Breast epithelium (tissue), 4 donors: Measurements from ENCODE around the gene FNDC3B. TPM values are rescaled to one million over a fixed set of nuclear protein-coding genes. Genes with fewer than 3 reads are reported as not detected.
A peak's percentile ranks its signal among the peaks of the same experiment; 100 is the strongest.
"Not testable (repeated sequence)": the region's sequence is repeated elsewhere in the genome, so short reads cannot be mapped to it uniquely, and the experiment has no call there.

Source experiments
- DNase-seq, 2 donors: peaks; one replicate each; pipeline ENCODE4 v3.0.0-alpha.2; 2019; ENCODE audit warnings: low spot score in 2 of 2
- H3K27ac ChIP-seq, 2 donors: fragments of 200-600 bp; sonication (generic) in 1 of 2; one replicate each; pipeline ENCODE4 v1.5.1; 2016 to 2019; ENCODE audit warnings: mild to moderate bottlenecking in 1 of 2
- H3K27me3 ChIP-seq, 2 donors: fragments of 200-600 bp; sonication (generic) in 1 of 2; one replicate each; pipeline versions ENCODE4 v1.5.1 to v1.6.0; 2017 to 2019; ENCODE audit warnings: control low read depth in 1 of 2, mild to moderate bottlenecking in 1 of 2
- H3K36me3 ChIP-seq: fragments of 200-600 bp; one replicate; pipeline ENCODE4 v1.5.1; 2019
- H3K4me1 ChIP-seq, 2 donors: fragments of 200-600 bp; sonication (generic); one replicate each; pipeline ENCODE4 v1.5.1; 2016 to 2019; ENCODE audit warnings: control low read depth in 1 of 2
- H3K4me3 ChIP-seq, 3 donors: fragments of 200-600 bp; sonication (generic); 1 replicate in 2 of 3; 2 replicates in 1 of 3; pipeline ENCODE4 v1.5.1; 2016 to 2019; ENCODE audit warnings: mild to moderate bottlenecking in 3 of 3, moderate library complexity in 2 of 3
- H3K9me3 ChIP-seq, 2 donors: fragments of 200-600 bp; sonication (generic) in 1 of 2; one replicate each; pipeline ENCODE4 v1.5.1; 2016 to 2019; ENCODE audit warnings: control low read depth in 1 of 2
- POLR2A ChIP-seq: fragments of 450-650 bp; IDR thresholded peaks from one replicate; pipeline ENCODE4 v1.6.1; 2016; ENCODE audit warnings: antibody characterized with exemption, mild to moderate bottlenecking, moderate library complexity
- POLR2AphosphoS5 ChIP-seq, 3 donors: sonication (generic); formaldehyde crosslinking; IDR thresholded peaks; one replicate each; pipeline ENCODE4 v1.6.1; 2017; ENCODE audit warnings: antibody characterized with exemption in 3 of 3
- intact Hi-C: fragments of 100-400 bp; cut with DNase I; formaldehyde crosslinking; loops from one replicate; pipeline ENCODE4 v1.15.1; 2023; ENCODE audit warnings: low total_unique reads
- total RNA-seq, 3 donors: library from RNA; depleted of rRNA; stranded (reverse); fragments of >200 nt; gene quantifications; one replicate each; pipeline ENCODE4 v1.1.0, GENCODE V29; 2016
- TF ChIP-seq, protein P1 (sequence below), 3 donors: fragments of 450-650 bp; IDR thresholded peaks; one replicate each; pipeline ENCODE4 v1.5.1; 2016 to 2017; ENCODE audit warnings: antibody characterized with exemption in 3 of 3, mild to moderate bottlenecking in 3 of 3, moderate library complexity in 3 of 3

FNDC3B gene
- total RNA-seq, 3 donors from 2014 or later: 131 to 172 (median 149) TPM

DNA sequence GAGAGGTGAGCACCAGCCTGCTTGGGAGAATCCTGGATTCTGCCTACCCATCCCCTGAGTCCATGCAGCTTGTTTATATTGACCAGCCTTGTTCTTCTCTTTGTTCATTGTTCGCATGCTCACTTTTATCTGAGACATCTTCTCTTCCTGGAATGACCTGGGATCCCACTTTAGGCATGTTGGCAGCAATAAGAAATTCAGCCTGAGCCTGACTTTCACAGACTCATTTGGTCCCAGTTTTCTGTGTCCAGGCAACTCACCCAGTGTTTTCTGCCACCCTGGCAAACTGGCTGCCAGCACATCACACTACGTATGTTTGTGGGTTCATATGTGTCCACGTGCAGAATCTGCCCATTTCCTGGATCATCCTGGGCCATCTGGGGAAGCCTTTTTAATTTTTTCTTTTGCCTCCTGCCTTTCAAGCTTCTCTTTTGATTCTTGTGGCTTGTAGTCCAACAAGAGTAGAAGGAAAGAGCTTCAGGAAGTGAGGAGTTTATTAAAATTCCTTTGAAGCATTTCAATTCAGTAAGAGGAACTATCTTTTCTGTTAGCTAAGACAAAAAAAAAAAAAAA is 199.9 kb downstream of the FNDC3B start:
- no peaks in the 10 kb centered on the region for H3K36me3 ChIP-seq
- H3K4me1 ChIP-seq: no peaks in the 10 kb centered on the region
- H3K27ac ChIP-seq: peak overlapping the region in 1 of 2 donors; percentile 45
- TF ChIP-seq POLR2AphosphoS5 (IDR thresholded peaks at IDR 0.05) (no peak), POLR2A (no peak)
- TF ChIP-seq, protein P1, sequence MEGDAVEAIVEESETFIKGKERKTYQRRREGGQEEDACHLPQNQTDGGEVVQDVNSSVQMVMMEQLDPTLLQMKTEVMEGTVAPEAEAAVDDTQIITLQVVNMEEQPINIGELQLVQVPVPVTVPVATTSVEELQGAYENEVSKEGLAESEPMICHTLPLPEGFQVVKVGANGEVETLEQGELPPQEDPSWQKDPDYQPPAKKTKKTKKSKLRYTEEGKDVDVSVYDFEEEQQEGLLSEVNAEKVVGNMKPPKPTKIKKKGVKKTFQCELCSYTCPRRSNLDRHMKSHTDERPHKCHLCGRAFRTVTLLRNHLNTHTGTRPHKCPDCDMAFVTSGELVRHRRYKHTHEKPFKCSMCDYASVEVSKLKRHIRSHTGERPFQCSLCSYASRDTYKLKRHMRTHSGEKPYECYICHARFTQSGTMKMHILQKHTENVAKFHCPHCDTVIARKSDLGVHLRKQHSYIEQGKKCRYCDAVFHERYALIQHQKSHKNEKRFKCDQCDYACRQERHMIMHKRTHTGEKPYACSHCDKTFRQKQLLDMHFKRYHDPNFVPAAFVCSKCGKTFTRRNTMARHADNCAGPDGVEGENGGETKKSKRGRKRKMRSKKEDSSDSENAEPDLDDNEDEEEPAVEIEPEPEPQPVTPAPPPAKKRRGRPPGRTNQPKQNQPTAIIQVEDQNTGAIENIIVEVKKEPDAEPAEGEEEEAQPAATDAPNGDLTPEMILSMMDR (IDR thresholded peaks at IDR 0.05): no peak
- no peaks in the 10 kb centered on the region for H3K27me3 ChIP-seq
- H3K4me3 ChIP-seq: no peak overlapping the region
- intact Hi-C loops: no loop called here
- DNase-seq: no peak
- peaks cover 4 to 11% of the 10 kb centered on the region in 2 donors for H3K9me3 ChIP-seq

DNA sequence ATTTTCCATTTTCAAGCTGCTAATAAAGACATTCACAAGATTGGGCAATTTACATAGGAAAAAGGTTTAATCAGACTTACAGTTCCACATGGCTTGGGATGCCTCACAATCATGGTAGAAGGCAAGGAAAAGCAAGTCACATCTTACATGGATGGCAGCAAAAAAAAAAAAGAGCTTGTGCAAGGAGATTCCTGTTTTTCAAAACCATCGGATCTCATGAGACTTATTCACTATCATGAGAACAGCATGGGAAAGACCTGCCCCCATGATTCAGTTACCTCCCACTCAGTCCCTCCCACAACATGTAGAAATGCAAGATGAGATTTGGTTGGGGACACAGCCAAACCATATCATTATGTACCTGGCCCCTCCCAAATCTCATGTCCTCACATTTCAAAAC is 202.0 kb downstream of the FNDC3B start:
- no peak for DNase-seq
- Histone ChIP-seq H3K4me3 (no peak overlapping the region), H3K36me3 (no peaks in the 10 kb centered on the region), H3K9me3 (peaks cover 4 to 11% of the 10 kb centered on the region in 2 donors), H3K4me1 (peaks cover 0 to under 1% of the 10 kb centered on the region in 2 donors), H3K27me3 (no peaks in the 10 kb centered on the region), H3K27ac (no peak overlapping the region)
- intact Hi-C loops: no loop called here
- no peak for TF ChIP-seq POLR2AphosphoS5 (IDR thresholded peaks at IDR 0.05)

DNA sequence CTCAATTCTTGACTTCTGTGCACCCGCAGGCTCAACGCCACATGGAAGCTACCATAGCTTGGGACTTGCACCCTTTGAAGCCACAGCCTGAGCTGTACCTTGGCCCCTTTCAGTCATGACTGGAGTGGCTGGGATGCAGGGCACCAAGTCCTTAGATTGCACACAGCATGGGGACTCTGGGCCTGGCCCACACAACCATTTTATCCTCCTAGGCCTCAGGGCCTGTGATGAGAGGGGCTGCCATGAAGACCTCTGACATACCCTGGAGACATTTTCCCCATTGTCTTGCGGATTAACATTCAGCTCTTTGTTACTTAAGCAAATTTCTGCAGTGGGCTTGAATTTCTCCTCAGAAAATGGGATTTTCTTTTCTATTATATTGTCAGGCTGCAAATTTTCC is 203.1 kb downstream of the FNDC3B start:
- H3K4me1 ChIP-seq, intact Hi-C loops, H3K36me3 ChIP-seq, DNase-seq, H3K4me3 ChIP-seq, H3K27me3 ChIP-seq, H3K27ac ChIP-seq: not testable (repeated sequence)
- H3K9me3 ChIP-seq: peaks cover 4 to 11% of the 10 kb centered on the region in 2 donors

DNA sequence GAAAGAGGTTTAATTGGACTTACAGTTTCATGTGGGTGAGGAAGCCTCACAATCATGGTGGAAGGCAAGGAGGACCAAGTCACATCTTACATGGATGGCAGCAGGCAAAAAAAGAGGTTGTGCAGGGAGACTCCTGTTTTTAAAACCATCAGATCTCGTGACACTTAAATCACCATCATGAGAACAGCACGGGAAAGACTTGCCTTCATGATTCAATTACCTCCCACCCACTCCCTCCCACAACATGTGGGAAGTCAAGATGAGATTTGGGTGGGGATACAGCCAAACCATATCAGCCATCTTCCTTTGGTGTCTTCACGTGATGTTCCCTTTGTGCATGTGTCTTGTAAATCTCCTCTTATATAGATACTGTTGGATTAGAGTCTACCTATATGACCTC is 204.0 kb downstream of the FNDC3B start:
- intact Hi-C loops, H3K4me1 ChIP-seq, DNase-seq, H3K4me3 ChIP-seq, H3K36me3 ChIP-seq, H3K27me3 ChIP-seq: not testable (repeated sequence)
- Histone ChIP-seq H3K27ac (peak overlapping the region; percentile 16 to 59), H3K9me3 (peaks cover 4 to 11% of the 10 kb centered on the region in 2 donors)

DNA sequence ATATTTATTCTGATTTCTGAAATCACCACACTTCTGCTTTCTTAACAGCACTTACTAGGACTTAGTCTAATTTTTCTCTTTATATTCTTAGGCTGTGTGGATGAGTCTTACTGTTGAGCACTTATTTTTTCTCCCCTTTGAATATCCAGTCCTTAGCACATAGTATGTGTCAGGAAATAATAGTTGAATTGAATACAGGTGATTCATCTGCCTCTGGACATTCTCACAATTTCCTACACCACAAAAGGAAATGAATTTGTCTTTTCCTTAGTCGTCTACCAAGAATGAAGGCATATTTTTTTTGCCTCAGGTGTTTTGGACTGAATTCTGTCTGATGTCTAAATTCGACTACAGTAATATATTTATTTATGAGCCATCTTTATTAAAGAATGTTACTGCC is 204.6 kb downstream of the FNDC3B start:
- Histone ChIP-seq H3K27me3 (no peaks in the 10 kb centered on the region), H3K36me3 (no peaks in the 10 kb centered on the region), H3K9me3 (peaks cover 4 to 11% of the 10 kb centered on the region in 2 donors), H3K4me1 (peaks cover 0 to 4% of the 10 kb centered on the region in 2 donors), H3K4me3 (no peak overlapping the region), H3K27ac (peak overlapping the region in 1 of 2 donors; percentile 59)
- no peak for DNase-seq
- TF ChIP-seq POLR2AphosphoS5 (IDR thresholded peaks at IDR 0.05): no peak
- TF ChIP-seq, protein P1 (IDR thresholded peaks at IDR 0.05): no peak
- TF ChIP-seq POLR2A: no peak
- intact Hi-C loops: no loop called here

DNA sequence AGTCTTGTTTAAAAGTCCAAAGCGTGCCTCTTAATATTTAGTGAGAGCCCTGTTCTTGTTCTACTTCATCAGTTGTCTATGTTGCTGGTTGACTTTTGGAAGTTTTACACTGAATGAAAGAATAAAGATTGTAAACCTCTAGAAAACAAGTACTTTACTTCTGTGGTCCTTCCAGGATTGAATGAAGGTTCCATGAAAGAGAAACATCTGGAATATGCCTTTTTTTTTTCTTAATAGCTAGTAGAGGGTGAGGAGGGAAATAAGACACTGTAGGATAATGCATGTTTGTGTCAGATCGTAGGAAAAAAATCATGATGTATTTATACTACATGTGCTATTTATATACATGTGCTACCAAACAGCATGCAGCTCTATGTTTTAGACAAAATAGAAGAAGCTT is 205.9 kb downstream of the FNDC3B start:
- no peak overlapping the region for H3K4me3 ChIP-seq
- H3K36me3 ChIP-seq: no peaks in the 10 kb centered on the region
- H3K4me1 ChIP-seq: peaks cover 0 to 4% of the 10 kb centered on the region in 2 donors
- no peaks in the 10 kb centered on the region for H3K27me3 ChIP-seq
- peaks cover 4 to 11% of the 10 kb centered on the region in 2 donors for H3K9me3 ChIP-seq
- DNase-seq: no peak
- no peak overlapping the region for H3K27ac ChIP-seq
- intact Hi-C loops: no loop called here
- TF ChIP-seq POLR2A (no peak), POLR2AphosphoS5 (IDR thresholded peaks at IDR 0.05) (no peak)
- TF ChIP-seq, protein P1 (IDR thresholded peaks at IDR 0.05): no peak
